Hematopoietic multipotent progenitor cell treated with erythropoietin and hydrocortisone succinate and interleukin-3 and kit ligand, for 6 days (in vitro differentiated cells): Measurements from ENCODE around the gene VPS37C.

Source experiments
- DNase-seq: peaks from one replicate; pipeline ENCODE4 v3.0.0-alpha.2; 2015

The VPS37C gene

DNA sequence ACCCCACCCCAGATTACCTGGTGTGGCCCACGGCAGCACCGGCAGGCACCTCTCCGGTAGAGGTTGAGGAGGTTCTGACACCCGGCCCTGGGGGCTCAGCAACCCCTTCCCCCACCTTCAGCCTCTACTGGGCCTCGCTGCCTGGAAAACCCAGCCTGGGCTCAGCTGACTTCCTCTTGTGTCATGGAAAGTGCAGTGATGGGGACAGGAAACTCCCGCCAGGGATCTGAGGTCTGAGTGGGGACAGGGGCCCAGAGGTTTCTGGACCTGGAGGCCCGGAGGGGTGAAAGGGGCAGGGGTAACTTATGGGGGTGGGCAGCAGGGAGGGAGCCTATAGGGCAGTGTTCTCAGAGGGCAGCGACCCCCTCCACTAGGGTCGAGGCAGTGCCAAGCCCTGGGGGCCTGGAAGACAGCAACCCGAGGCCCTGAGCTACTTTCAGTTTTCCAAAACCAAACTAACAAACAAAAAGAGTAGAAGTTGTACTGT is 68.9 kb downstream of the VPS37C start:
- DNase-seq: no peak

DNA sequence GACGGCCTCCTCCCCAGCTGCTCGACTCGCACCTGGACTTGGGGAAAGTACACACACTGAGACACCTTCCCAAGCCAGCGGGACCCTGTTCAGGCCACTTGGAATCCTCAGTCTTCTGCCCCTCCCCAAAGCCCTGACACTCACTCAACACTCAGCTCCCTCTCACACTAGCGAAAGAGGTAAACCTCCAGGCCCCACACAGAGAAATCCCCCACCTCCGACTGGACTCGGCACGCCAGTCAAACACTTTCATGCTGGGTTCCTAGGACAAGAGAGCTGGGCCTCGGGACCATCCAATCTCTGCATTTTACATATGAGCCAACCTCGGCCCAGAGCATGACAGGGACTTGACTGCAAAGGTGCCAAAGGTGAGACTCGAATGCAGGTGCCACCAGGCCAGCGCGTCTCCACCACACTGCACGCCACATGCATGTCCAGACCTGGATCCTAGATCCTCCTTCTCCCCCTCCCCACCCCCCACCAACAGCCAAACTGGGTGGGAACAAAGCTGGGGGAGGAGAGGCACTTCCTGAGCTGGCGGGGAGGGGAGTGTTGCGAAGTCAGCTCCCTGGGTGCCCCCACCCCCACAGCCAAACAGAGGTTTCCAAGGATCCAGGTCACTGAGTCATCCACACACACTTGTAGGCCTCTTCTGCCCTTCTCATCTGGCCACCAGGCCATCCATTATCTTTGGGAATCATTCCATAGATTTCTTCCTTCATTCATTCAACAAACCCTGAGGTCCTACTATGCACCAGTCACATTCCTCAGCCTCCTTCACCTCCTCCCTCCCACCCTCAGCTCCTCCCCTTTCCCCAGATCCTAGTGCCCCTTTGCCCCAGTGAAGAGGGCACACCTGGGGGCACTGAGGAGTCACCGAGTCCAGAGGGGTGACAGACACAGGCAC is 69.6 kb downstream of the VPS37C start:
- DNase-seq: no peak

DNA sequence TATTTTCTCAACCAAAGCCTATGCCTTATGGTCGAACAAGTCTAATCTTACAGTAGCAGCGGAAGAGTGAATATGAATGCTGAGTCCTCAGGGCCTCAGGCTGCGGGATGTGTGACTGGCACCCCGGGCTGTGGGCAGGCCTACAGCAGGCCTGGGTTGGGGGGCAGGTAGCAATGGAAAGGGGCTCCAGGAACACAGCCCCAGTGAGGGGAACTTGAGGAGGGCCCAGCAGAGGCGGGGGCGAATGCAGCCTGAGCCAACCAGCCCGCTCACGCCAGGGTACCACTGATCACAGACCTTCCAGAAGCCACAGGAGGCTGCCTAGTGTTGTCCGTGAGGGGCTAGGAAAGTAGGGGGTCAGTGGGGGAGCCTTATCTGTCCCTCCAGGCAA is 70.2 kb downstream of the VPS37C start:
- no peak for DNase-seq

DNA sequence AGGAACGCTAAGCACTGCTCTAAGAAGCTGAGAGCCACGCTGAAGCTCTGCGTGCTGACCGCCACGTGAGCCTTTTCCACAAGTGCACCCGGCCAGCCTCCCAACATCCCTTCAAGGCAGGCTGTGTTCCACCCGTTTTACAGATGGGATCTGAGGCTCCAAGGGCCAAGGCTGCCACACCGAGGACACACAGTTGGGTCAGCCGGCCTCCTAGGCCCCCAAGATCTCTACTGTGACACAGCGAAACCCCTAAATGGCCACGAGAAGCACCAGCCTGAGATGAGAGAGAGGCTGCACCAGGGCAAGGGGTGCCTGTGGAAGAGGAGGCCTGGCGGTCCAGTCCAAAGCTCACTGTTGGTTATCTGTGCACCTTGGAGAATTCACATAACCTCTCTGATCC is 70.7 kb downstream of the VPS37C start:
- no peak for DNase-seq

DNA sequence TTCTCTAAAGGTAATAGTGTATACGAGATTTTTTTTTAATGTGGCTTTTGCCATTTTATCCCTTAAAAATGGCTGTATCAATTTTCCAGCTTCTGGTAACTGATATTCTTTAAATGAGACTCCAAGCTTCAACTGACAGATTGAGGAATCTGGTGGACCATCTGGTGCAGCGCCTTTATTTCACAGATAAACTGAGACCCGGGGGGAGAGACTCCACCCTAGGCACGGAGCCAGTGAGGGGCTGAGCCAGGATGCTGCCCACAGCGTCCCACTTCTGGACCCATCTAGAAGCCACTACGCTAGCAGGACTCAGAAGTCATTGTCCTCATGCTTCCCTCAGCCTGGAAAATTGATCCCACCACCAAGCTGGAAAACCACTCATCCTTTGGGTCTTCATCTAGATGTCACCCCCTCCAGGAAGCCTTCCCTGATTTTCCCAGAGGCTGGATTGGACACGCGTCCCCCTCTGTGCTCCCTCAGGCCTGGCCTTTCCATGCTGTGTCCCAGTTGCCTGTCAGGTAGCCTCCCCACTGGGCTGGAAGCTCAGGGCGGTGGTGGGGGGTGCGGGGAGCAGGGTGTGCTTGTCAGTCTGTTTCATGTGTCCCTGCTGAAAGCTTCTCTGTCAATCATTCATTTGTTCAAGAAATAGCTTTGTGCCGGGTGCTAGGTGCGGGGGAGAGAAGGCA is 71.3 kb downstream of the VPS37C start:
- DNase-seq: peak; percentile 28

DNA sequence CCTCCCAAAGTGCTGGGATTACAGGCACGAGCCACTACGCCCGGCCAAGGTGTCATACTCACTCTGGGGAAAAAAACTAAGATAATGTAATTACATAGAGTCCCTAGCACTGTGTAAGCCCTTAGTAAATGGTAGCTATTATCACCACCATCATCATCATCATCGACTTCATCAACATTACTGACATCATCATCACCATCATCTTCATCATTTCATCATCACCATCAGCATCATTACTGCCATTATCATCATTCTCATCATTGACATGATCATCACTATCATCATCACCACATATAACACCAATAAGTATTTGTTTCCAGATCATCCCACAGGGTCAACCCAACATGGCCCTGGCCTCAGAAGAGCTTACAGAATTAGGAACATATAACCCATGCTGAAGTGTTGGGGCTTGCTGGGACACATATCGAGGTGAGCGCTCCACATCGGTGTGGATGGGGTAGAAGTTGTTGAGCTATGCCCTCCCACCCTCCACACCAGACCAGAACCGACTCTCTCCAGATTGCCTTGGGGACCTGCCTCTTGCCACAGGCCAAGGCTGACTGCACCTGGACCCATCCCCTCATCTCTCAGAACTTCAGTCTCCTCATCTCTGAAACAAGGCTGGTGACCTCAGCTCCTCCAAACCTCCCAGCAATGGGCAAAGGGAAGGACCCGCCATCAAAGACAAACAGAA is 73.7 kb downstream of the VPS37C start:
- DNase-seq: no peak

DNA sequence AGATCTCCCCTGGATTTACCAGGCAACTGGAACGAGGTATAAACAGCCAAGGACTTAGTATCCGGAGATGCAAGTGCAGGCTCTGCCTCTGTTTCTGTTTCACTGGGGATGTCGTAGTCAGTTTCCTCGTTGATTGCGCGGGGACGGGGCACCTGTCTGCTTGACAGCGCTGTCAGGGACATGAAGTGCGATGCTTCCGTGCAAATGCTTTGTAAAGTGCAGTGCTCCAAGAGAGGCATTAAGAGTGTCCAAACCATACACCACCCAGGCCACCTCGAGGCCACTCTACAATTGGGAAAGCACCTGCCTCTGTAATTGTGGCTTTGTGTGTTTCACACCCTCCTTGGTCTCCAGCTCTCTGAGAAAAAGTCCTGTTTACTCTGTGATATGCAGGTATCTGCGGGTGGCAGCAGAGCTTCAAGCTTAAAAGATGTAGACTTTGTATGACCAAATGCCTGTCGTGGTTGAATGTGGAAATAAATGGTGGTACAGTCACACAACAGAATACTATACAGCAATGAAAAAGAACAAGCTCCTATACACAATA is 77.6 kb downstream of the VPS37C start:
- no peak for DNase-seq

DNA sequence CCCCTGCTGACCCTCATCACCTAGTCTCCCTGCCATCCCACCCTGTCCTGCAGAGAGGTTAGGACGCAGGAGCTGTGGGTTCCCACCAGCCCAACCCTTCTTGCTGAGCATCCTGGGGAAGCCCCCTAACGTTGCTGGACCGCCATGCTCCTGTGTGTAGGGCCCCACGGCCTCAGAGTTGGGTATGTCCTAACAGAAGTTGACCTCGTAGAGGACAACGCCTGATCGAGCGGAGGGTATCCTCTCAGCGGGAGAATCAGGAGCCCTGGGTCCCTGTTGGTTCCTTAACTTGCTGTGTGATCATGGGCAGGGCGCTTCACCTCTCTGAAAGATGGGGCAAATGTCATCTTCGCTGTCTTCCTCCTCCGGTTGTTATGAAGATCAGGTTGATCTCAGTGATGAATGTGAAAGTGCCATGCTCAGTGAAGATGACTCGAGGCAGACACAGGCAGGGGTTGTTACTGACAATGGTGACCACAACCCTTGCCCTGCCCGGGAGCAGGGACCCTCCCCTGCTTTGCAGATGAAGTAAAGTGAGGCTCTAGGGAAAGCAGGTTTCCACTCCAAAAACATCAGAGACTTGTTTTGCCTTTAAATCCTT is 78.2 kb downstream of the VPS37C start:
- DNase-seq: no peak

DNA sequence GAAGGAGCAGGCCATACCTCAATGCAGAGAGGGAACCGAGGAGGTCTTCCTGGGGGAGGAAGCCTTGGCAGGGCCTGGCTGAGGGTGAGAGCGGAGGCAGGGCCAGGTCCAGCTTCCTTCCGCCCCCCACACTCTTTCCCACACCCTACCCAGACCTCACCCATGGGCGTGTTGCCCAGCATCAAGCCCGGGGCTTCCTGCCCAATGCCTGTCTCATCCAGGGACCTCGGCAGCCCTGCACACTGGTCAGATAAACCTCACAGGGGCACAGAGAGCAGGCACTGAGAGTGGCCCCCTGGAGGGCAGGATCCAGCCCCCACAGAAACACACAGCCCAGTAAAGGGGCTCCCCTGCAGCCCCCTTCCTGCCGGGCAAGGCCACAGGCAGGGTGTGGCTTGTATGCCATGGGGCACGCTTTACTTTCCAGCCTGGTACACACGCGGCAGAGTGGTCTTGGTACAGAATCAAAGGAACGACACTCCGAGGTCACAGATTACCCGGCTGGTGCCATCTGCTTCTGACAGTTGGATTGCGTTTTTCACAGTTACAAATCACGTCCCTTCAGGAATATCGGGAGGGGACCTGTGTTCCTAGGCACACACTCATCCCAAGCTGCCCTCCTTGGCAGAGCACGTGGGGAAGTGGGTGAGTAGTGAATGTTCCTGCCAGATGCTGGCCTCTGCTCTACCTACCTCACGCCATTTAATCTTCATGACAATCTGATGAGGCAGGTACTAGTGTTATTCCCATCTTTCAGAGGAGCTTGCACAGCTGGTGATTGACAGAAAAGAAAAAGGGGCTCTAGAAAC is 79.0 kb downstream of the VPS37C start:
- DNase-seq: peak; percentile 26

DNA sequence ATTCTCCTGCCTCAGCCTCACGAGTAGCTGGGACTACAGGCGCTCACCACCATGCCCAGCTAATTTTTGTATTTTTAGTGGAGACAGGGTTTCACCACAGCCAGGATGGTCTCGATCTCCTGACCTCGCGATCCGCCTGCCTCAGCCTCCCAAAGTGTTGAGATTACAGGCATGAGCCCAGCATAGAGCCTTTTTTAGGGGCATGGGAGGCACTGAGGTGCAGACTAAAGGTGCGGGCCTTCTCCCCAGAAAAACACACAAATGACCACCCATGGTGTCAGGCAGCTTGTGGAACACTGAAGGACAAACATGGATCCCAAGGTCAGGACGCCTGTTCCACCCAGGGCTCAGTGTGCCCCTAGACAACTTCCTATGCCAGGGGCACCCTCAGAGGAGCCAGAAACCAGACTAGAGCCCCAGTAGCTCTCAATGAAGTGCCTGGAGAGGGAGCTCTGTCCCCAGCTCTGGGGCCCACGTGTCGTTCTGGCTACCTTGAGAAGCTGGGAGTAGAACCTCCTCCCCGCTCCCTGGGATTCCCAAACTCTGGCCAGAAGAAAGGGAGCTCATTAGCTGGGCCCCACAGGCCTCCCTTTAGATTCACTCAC is 80.1 kb downstream of the VPS37C start:
- no peak for DNase-seq

DNA sequence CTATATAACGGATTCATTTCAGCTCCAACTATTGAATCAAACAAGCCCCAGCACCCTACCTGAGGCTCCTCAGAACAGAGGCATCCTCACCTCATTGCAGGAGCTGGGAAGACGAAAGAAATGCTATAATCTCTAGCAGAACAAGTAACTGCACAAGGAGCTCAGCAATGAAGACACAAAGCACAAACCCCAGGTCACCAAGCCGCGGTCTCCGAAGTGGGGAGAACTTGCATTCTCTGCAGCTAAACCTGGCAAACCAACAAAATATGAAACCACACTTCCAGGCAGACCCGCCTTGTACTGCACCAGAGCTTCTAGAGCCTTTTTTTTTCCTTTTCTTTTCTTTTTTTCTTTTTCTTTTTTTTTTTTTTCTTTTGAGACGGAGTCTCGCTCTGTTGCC is 80.7 kb downstream of the VPS37C start:
- DNase-seq: no peak
